NCI-H82 treated with DMSO at 0.1 percent for 48 hours (cell line): ENCODE measurements around the gene MCEE.
"Not testable (repeated sequence)": the region's sequence is repeated elsewhere in the genome, so short reads cannot be mapped to it uniquely, and the experiment has no call there.

Source experiments
- DNase-seq: peaks from one replicate; lab custom pipeline; 2025; ENCODE audit not compliant: unreplicated experiment; lab: John Stamatoyannopoulos, UW

MCEE gene

GRCh38 chr2:71129114-71129901, 721 bp downstream of the MCEE start:
- DNase-seq = peak; percentile 43

GRCh38 chr2:71126957-71127356, 3.1 kb downstream of the MCEE start:
- DNase-seq = no peak

GRCh38 chr2:71125506-71126294, 4.3 kb downstream of the MCEE start:
- no peak for DNase-seq

- DNase-seq = no peak
Measured at GRCh38 chr2:71122387-71123298, 7.4 kb downstream of the MCEE start.

- DNase-seq = no peak
Measured at GRCh38 chr2:71121479-71121878, 8.6 kb downstream of the MCEE start.

- no peak for DNase-seq
Measured at GRCh38 chr2:71120195-71120594, 9.8 kb downstream of the MCEE start.

GRCh38 chr2:71117063-71117462, 13.0 kb downstream of the MCEE start:
- no peak for DNase-seq

GRCh38 chr2:71113843-71114242, 16.2 kb downstream of the MCEE start:
- DNase-seq = no peak

GRCh38 chr2:71108091-71108490, 21.9 kb downstream of the MCEE start:
- no peak for DNase-seq

- not testable (repeated sequence) for DNase-seq
Measured at GRCh38 chr2:71106463-71106862, 23.6 kb downstream of the MCEE start.

GRCh38 chr2:71103809-71104208, 26.2 kb downstream of the MCEE start:
- DNase-seq = no peak

GRCh38 chr2:71102981-71103681, 26.9 kb downstream of the MCEE start:
- DNase-seq = no peak

- DNase-seq = no peak
Measured at GRCh38 chr2:71101656-71102055, 28.4 kb downstream of the MCEE start.

- peak; percentile 60 for DNase-seq
Measured at GRCh38 chr2:71100195-71100964, 29.6 kb downstream of the MCEE start.

GRCh38 chr2:71092491-71093260, 37.4 kb downstream of the MCEE start:
- DNase-seq = not testable (repeated sequence)

- not testable (repeated sequence) for DNase-seq
Measured at GRCh38 chr2:71091808-71092207, 38.2 kb downstream of the MCEE start.

GRCh38 chr2:71089475-71089874, 40.6 kb downstream of the MCEE start:
- not testable (repeated sequence) for DNase-seq

- DNase-seq = peak; percentile 60
Measured at GRCh38 chr2:71085325-71086003, 44.6 kb downstream of the MCEE start.
